Esophagus muscularis mucosa (tissue), 4 donors: ENCODE measurements around the gene CAMK1G.

Source experiments
- EP300 ChIP-seq: sonication (generic); formaldehyde crosslinking; IDR thresholded peaks from one replicate; pipeline ENCODE4 v1.6.1; 2017; ENCODE audit warnings: antibody characterized with exemption
- POLR2A ChIP-seq: fragments of 450-650 bp; IDR thresholded peaks from one replicate; pipeline ENCODE4 v1.6.1; 2017; ENCODE audit warnings: antibody characterized with exemption, moderate library complexity, mild to moderate bottlenecking, low read depth
- POLR2AphosphoS5 ChIP-seq, 2 donors: sonication (generic); formaldehyde crosslinking; IDR thresholded peaks; one replicate each; pipeline ENCODE4 v1.6.1; 2017; ENCODE audit warnings: antibody characterized with exemption in 2 of 2
- TF ChIP-seq, protein P1 (sequence below), 3 experiments: fragments of 200-600 bp in 2 of 3; fragments of 450-650 bp in 1 of 3; sonication (generic) in 2 of 3; IDR thresholded peaks; one replicate each; pipeline ENCODE4 v1.5.1; 2017 to 2019; ENCODE audit warnings: antibody characterized with exemption in 3 of 3, mild to moderate bottlenecking in 2 of 3, moderate library complexity in 1 of 3

DNA sequence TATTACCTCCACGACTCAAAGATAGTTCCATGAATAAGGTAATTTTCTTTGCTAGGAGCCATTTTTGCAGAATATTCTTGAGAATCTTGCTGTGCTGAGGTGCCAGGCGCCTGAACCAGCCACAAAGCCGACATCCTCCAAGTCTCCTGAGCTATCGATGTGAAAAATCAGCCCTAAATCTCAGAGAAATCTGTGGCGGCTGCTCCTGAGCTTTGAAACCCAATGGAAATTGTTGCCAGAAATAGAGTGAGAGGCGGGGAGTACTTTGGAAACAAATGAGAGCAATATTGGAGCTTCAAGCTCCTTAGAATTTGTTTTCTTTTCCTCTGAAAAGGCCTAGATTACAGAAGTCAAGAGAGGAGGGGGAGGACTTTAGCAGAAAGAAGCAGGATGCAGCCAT lies 6.3 kb downstream of the CAMK1G start:
- TF ChIP-seq, protein P1, sequence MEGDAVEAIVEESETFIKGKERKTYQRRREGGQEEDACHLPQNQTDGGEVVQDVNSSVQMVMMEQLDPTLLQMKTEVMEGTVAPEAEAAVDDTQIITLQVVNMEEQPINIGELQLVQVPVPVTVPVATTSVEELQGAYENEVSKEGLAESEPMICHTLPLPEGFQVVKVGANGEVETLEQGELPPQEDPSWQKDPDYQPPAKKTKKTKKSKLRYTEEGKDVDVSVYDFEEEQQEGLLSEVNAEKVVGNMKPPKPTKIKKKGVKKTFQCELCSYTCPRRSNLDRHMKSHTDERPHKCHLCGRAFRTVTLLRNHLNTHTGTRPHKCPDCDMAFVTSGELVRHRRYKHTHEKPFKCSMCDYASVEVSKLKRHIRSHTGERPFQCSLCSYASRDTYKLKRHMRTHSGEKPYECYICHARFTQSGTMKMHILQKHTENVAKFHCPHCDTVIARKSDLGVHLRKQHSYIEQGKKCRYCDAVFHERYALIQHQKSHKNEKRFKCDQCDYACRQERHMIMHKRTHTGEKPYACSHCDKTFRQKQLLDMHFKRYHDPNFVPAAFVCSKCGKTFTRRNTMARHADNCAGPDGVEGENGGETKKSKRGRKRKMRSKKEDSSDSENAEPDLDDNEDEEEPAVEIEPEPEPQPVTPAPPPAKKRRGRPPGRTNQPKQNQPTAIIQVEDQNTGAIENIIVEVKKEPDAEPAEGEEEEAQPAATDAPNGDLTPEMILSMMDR (IDR thresholded peaks at IDR 0.05) = no peak
- TF ChIP-seq POLR2A (no peak), POLR2AphosphoS5 (IDR thresholded peaks at IDR 0.05) (no peak), EP300 (no peak)
